Putamen (tissue), 1 donor: Measurements from ENCODE around the gene NOG.

Experiments used
- DNase-seq: peaks from one replicate; pipeline ENCODE4 v3.0.0-alpha.2; 2016; ENCODE audit warnings: low spot score

NOG gene

DNA sequence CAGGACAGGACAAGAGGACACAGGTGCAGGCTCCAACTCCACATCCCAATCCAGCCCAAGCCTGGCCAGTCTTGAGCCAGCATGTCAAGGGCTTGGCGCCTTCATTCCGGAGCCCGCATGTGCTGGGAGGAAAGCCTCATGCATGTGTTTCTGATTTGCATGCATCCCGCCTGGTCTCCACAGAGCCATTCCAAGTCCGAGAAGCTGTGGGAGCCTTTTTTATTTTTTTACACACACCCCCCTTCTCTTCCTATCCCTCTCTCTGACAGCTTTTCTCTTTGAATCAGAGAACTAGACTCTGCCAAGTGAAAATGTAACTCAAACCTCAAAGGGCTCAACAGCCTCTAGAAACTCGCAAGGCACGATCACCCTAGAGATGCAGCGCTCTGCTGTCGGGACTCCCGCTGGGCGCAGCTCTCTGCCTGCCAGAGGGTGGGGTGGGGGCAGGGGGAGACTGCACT, 45.1 kb downstream of the NOG start:
- DNase-seq: no peak

DNA sequence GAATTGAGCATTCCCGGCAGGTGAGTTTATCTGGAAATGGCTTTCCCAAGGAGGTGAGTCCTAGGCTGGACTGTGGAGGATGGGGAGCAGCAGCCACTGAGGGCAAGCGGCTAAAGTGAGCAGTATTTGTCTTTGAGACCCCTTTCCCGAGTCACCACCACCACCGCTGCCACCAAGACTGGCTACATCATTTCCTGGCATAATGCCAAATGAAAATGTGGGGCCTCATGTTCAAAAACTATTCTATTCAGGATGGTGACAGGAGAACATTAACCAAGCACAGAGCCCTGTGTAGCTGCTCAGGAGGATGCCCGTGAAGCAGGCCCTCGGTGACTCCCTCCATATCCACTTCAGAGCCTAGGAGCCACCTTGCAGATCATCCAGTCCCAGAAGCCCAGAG, 46.0 kb downstream of the NOG start:
- DNase-seq: no peak

DNA sequence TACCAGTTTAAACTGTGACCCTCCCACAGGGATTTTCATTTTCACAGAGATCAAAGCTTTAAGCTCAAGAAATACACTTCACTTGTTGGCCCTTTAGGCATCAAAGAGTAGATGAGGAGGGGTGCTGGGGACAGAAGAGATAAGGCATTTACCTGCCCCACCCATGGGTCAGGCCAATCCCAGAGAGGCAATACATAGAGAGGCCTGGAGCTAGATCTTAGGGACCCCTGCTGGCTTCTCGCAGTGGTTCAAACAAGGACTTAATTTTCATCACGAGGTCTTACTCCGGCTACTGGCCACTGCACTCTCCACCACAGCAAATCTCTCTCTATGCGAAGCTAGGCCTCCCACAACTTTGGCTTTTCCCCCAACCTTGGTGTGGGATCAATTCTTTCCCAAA, 46.6 kb downstream of the NOG start:
- no peak for DNase-seq

DNA sequence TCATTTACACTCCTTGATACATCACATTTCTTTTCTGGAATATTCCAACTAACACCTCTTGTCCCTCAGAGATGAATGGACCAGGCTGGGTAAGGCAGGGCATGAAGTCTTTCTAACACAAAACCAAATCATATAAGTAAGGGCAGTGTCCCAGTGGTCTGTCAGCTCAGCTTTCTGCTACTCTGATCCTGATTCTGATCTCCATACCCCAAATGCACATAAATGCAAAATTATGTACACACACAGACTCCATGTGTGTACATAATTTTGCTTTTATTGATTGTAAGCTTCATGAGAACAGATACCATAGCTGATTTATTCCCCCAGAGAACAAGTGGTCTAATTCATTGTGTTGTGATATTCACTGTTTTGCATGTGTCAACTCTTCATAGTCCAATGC, 47.9 kb downstream of the NOG start:
- DNase-seq: no peak

DNA sequence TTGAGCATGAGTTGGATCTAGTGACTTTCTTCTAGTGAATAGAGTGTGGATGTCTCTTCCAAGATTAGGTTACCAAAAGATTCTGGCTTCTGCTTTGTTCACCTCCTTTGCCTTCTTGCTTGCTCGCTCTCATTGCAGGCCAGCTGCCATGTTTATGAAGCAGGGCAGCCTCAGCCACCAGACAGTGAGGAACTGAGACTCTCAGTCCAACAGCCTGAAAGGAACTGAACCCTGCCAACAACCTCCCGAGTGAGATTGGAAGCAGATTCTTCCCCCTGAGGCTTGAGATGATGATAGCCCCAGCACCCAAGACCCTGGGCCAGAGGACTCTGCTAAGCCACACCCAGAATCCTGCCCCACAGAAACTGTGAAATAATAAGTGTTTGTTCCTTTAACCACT, 48.4 kb downstream of the NOG start:
- no peak for DNase-seq

DNA sequence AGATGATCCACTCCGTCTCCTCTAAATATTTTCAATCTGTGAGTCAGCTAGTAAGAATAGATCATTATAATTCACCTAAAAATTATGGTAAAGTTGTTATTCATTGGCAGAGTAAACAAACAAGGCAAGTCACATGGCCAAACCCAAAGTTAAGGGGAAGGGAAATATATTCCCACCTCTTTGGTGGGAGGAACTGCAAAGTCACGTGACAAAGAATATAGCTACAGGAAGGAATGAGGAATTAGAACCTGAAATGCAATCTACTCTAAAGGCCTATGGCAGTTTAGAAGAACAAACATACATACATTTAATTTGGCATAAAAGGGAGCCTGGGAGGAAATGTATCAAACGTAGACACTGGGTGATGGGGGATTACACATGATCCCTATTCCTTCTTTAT, 48.9 kb downstream of the NOG start:
- DNase-seq: no peak
